SIG-M5 treated with dmso at 0.1 percent for 504 hours (cell line): ENCODE data around the gene PTBP1.
"Not testable (repeated sequence)": the region's sequence is repeated elsewhere in the genome, so short reads cannot be mapped to it uniquely, and the experiment has no call there.

ENCODE experiments used
- DNase-seq: peaks from one replicate; lab custom pipeline; 2025; ENCODE audit not compliant: unreplicated experiment; lab: John Stamatoyannopoulos, UW

PTBP1 gene

DNA sequence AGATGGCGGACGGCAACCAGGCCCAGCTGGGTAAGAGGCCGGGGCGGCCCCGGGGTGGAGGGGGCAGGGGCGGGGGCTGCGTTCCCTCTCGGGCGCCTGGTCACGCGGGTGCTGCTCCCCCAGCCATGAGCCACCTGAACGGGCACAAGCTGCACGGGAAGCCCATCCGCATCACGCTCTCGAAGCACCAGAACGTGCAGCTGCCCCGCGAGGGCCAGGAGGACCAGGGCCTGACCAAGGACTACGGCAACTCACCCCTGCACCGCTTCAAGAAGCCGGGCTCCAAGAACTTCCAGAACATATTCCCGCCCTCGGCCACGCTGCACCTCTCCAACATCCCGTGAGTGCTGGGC is 11.1 kb downstream of the PTBP1 start:
- no peak for DNase-seq

GRCh38 chr19:810077-810855 is 13.0 kb downstream of the PTBP1 start:
- DNase-seq, result no peak

- no peak for DNase-seq
Measured at GRCh38 chr19:810883-811489, 13.7 kb downstream of the PTBP1 start.

DNA sequence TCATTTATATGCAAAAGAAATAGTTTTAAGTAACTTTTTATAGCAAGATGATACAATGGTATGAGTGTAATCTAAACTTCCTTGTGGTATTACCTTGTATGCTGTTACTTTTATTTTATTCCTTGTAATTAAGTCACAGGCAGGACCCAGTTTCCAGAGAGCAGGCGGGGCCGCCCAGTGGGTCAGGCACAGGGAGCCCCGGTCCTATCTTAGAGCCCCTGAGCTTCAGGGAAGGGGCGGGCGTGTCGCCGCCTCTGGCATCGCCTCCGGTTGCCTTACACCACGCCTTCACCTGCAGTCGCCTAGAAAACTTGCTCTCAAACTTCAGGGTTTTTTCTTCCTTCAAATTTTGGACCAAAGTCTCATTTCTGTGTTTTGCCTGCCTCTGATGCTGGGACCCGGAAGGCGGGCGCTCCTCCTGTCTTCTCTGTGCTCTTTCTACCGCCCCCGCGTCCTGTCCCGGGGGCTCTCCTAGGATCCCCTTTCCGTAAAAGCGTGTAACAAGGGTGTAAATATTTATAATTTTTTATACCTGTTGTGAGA is 14.3 kb downstream of the PTBP1 start:
- DNase-seq, result no peak

- DNase-seq, result no peak
Measured at GRCh38 chr19:812049-812746, 14.9 kb downstream of the PTBP1 start.

- no peak for DNase-seq
Measured at GRCh38 chr19:812747-813218, 15.5 kb downstream of the PTBP1 start.

DNA sequence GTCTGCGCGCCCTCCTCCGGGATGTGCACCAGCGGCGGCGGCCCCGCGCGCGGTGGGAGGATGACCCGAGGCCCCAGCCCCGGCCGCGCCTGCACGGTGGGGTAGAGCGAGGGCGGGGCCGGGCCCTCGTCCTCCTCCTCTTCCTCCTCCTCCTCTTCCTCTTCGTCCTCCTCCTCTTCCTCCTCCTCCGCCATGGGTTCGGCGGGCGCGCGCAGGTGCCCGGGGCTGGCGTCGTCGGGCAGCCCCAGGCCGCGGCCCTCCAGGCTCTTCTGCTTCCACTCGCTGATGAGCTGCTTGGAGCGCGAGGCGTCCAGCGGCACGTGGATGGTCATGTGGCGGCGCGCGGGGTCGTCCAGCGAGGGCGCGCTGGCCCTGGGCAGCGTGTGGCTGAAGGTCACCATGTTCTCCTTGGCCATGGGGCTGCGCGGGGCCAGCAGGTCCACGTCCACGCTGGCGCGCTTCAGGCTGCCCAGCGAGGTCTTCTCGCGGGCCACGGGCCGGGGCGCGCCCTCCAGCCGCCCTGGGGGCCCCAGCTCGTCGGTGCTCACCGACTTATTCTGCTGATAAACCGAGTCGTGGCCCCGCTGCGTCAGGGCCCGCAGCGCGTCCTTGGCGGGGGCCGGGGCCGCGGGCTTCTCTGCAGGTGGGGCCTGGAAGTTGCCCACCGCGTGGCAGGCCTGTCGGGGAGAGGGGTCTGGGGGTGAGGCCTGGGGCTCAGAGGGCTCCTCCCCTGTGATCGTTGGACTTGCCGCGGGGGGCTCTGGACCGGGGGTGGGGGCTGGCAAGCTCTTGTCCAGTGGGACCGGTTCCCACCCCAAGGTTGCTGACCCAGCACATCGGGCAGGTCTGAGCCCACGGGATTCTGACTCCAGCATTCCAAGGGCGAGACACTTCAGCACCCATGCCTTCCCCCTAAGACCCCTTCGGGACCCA is 16.2 kb downstream of the PTBP1 start:
- DNase-seq, result no peak

DNA sequence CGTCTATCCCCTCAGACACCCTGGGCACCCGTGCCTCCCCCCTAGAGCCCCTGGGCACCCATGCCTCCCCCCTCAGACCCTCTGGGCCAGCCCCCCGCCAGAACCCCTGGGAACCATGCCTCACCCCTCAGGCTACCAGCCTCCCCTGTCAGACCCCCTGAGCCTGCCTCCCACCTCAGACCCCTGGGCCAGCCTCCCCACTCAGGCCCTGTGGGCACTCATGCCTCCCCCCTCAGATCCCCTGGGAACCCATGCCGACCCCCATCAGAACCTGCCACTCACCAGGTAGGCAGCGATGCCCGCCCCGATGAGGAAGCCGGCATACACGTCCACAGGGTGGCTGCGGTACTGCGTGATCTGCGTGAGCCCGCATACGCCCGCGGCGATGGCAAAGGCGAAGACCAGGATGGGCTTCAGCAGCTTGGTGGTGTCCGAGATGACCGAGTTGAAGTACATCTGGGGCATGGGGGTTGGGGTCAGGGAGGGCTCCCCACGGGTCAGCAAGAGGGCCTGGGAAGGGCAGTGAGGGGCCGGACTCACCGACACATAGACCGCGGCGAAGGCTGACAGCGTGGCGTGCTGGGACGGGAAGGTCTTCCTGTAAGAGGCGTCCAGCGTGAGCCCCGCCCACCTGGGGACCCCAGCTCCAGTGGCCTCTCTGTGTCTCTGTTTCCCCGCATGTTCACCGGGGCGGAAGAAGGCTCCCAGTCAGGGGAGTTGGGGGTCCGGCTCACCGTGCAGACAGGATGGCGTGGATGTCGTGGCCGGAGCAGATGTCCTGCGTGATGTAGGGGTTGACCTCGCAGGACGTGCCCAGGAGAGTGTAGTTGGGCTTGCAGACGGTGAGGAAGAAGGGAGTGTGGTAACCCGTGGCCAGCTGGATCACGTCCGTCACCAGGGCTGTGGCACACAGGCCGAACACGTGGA is 17.2 kb downstream of the PTBP1 start:
- no peak for DNase-seq

DNA sequence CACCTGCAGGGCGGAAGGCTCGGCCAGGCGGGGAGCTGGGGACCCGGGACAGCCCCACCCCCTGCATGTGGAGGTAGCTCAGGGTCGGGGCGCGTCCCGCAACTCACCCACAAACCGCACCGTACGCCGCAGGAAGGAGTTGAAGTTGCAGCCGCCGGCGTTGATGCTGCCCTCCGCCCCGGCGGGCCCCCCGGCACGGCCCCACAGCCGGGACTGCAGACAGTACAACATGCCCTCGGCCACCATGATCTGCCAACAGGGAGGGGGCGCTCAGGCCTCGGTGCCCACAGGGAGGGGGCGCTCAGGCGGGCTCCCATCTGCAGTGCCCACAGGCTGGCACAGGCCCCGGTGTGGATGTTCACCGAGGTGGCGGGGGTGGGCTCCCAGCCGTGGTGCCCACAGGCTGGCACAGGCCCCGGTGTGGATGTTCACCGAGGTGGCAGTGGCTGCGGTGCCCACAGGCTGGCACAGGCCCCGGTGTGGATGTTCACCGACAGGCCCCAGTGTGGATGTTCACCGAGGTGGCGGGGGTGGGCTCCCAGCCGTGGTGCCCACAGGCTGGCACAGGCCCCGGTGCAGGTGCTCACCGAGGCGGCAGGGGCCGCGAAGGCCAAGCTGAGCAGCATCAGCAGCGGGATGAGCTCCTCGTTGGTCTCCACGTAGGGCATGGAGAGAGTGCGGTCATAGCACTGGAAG is 18.0 kb downstream of the PTBP1 start:
- DNase-seq, result no peak

DNA sequence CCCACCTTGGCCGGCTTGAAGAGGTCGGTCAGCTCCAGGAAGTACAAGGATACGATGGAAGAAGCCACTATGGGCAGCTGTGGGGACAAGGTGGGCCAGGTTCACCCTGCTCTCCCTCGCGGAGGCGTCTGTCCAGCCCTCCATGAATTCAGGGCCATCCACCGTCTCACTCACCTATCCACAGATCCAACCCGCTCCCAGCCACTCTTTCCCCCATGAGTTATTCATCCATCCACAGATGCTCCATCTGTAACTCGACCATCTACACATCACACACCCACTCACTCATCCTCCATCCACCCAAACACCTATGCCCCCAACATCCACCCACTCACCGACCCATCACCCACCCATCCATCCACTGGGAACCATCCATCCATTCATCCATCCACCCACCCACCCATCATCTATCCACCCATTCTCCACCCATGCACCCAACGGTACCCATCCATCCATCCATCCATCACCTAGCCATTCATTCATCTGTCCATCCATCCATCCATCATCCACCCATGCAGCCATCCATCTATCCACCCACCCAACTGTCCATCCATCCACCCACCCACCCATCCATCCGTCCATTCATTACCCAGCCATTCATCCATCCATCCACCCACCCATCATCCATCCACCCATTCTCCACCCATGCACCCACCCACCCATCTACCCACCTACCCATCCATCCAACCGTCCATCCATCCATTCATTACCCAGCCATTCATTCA is 18.7 kb downstream of the PTBP1 start:
- no peak for DNase-seq

DNA sequence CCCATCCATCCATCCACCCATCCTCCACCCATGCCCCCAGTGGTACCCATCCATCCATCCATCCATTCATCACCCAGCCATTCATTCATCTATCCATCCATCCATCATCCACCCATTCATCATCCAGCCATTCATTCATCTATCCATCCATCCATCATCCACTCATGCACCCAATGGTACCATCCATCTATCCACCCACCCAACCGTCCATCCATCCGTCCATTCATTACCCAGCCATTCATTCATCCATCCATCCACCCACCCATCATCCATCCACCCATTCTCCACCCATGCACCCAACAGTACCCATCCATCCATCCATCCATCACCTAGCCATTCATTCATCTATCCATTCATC is 19.2 kb downstream of the PTBP1 start:
- DNase-seq, result no peak

DNA sequence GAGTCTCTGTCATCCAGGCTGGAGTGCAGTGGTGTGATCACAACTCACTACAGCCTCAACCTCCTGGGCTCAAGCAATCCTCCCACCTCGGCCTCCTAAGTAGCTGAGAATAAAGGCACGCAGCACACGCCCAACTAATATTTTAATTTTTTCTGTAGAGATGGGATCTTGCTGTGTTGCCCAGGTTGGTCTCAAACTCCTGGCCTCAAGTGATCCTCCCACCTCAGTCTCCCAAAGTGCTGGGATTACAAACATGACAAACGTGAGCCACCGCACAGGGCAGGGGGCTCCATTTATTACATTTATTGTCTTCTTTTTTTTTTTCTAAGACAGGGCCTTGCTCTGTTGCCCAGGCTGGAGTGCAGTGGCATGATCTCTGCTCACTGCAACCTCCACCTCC is 23.0 kb downstream of the PTBP1 start:
- DNase-seq, result not testable (repeated sequence)

GRCh38 chr19:821231-821824 is 24.1 kb downstream of the PTBP1 start:
- no peak for DNase-seq

GRCh38 chr19:821825-822503 is 24.7 kb downstream of the PTBP1 start, which contains the start of gene PLPPR3:
TSS of gene PLPPR3 (minus strand) at chr19:821955. CDS start at chr19:821559, 396 bp downstream.
- peak; percentile 63 for DNase-seq

DNA sequence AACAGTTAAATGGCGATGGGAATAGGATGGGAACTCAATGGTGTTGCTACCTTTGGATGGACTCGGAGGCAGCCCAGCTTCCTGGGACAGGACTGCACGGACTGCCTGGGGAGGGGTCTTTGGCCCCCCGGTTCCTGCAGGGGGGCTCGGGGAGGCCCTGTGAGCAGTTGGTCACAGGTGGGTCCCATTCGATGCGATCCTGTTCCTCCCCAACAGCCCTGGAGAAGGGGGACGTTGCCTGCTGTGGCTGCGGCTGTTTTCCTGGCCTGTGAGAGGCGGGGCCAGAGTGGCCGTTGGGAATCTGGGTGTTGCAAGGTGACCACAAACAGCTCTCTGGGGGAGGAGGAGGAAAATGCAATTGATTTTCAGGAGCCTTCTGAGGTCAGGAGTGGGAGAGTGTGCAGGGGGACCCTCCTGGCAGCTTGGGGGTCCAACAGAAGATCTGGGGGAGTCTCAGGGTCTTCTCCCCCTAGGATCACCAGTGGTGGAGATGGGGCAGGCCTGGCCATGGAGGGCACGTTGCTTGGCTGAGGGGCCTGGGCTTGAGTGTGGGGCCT is 26.4 kb downstream of the PTBP1 start:
- peak; percentile 87 for DNase-seq

GRCh38 chr19:824885-825284 is 27.6 kb downstream of the PTBP1 start:
- DNase-seq, result peak; percentile 76
